Central memory CD8-positive, alpha-beta T cell (primary cell): ENCODE data around the gene PSME2.
"Not testable (repeated sequence)": the region's sequence is repeated elsewhere in the genome, so short reads cannot be mapped to it uniquely, and the experiment has no call there.

Source experiments
- ATAC-seq: fragments of 150-1000 bp; cut with Tn5 transposase; replicated peaks from 2 replicates; pipeline ENCODE4 v1.10.0; 2022; ENCODE audit warnings: mild to moderate bottlenecking, moderate FRiP score, moderate number of reproducible peaks; ENCODE audit not compliant: poor library complexity, severe bottlenecking; ENCODE audit errors: extremely low read depth
- DNase-seq, 2 donors: peaks; one replicate each; pipeline ENCODE4 v3.0.0; 2021; ENCODE audit warnings: low spot score in 2 of 2
- H3K27ac Mint-ChIP-seq: one replicate; pipeline ENCODE4 v1.8.0; 2022; ENCODE audit warnings: low read depth, mild to moderate bottlenecking, moderate library complexity, mixed read lengths
- H3K27me3 Mint-ChIP-seq: one replicate; pipeline ENCODE4 v1.8.0; 2022; ENCODE audit warnings: mixed read lengths
- H3K36me3 Mint-ChIP-seq: one replicate; pipeline ENCODE4 v1.8.0; 2022; ENCODE audit warnings: mild to moderate bottlenecking, moderate library complexity, mixed read lengths; ENCODE audit not compliant: insufficient read depth
- H3K4me1 Mint-ChIP-seq: one replicate; pipeline ENCODE4 v1.8.0; 2022; ENCODE audit warnings: mixed read lengths
- H3K4me3 Mint-ChIP-seq: one replicate; pipeline ENCODE4 v1.8.0; 2022; ENCODE audit warnings: mild to moderate bottlenecking, moderate library complexity, mixed read lengths
- H3K9me3 Mint-ChIP-seq: one replicate; pipeline ENCODE4 v1.8.0; 2022; ENCODE audit warnings: mixed read lengths

The PSME2 gene

DNA sequence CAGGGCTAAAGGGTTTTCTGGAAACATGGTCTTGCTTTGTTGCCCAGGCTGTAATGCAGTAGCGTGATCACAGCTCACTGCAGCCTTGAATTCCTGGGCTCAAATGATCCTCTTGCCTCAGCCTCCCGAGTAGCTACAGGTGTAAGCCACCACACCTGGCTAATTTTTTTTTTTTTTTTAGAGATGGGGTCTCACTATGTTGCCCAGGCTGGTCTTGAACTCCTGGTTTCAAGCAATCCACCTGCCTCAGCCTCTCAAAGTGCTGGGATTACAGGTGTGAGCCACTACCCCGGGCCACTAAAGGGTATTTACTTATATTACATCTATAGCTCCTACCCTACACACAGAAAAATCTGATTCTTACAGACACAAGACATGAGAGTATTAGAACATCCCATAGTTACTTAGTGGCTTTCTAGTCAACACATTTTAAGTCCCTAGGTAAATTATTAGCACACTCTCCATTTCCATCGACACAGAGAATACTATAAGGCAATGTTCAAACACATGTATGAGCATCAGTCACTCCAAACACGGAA lies 38.0 kb downstream of the PSME2 start:
- peak overlapping the region; percentile 71 for H3K27ac Mint-ChIP-seq
- no peaks in the 10 kb centered on the region for H3K27me3 Mint-ChIP-seq
- H3K36me3 Mint-ChIP-seq, result peaks cover under 1% of the 10 kb centered on the region
- ATAC-seq (no peak), DNase-seq (no peak)
- no peak overlapping the region for H3K4me3 Mint-ChIP-seq
- H3K4me1 Mint-ChIP-seq, result peaks cover 7% of the 10 kb centered on the region
- H3K9me3 Mint-ChIP-seq, result no peaks in the 10 kb centered on the region

DNA sequence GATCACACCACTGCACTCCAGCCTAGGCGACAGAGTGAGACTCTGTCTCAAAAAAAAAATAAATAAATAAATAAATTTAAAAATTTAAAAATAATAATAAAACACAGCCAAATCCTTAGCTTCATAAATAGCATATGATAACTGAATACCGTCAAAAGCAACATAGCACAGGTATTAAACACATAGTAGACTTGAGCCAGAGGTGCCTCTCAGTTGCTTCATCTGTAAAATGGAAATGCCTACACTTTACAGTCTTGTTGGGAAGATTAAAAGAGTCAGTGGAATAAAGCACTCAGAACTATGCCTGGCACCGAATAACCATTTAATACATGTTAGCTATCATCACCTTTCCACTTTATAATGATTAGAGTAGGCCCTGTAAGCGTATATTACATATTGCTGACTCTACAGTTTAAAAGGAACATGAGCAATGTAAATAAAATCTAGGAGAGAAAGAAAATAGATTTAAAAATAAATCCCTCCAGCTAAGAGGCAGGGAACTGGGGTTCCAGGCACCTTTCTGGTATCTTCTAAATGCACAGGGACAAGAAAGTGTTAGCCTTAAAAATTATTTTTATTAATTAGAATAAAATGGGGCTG lies 39.6 kb downstream of the PSME2 start:
- Mint-ChIP-seq H3K36me3 (peaks cover 5% of the 10 kb centered on the region), H3K9me3 (no peaks in the 10 kb centered on the region), H3K27ac (no peak overlapping the region), H3K4me1 (peaks cover 7% of the 10 kb centered on the region), H3K27me3 (no peaks in the 10 kb centered on the region), H3K4me3 (no peak overlapping the region)
- DNase-seq (no peak), ATAC-seq (no peak)

DNA sequence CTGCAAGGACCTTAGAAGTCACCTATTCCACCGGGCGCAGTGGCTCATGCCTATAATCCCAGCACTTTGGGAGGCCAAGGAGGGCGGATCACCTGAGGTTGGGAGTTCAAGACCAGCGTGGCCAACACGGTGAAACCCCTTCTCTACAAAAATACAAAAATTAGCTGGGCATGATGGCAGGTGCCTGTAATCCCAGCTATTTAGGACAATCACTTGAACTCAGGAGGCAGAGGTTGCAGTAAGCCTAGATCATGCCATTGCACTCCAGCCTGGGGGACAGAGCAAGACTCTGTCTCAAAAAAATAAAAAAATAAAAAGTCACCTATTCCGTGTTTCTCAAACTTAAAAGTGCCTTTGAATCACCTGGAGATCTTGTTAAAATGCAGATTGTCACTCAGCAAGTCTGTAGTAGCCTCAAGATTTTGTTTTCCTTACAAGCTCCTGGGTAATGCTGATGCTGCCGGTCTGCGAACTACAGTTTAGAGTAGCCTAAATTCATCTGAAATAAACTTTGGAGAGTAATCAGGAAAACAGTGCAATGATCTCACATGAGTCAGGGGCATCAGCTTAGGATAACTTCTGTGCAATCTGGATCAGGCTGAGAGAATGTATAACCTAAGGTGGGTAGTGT lies 40.7 kb downstream of the PSME2 start:
- H3K4me1 Mint-ChIP-seq, ATAC-seq, H3K4me3 Mint-ChIP-seq, H3K36me3 Mint-ChIP-seq, H3K9me3 Mint-ChIP-seq, H3K27me3 Mint-ChIP-seq, DNase-seq, H3K27ac Mint-ChIP-seq: not testable (repeated sequence)

GRCh38 chr14:24103451-24103850 lies 43.0 kb downstream of the PSME2 start:
- H3K4me1 Mint-ChIP-seq, result peaks cover 4% of the 10 kb centered on the region
- peaks cover 7% of the 10 kb centered on the region for H3K36me3 Mint-ChIP-seq
- H3K9me3 Mint-ChIP-seq, result no peaks in the 10 kb centered on the region
- DNase-seq (no peak), ATAC-seq (no peak)
- H3K27ac Mint-ChIP-seq, result no peak overlapping the region
- no peak overlapping the region for H3K4me3 Mint-ChIP-seq
- no peaks in the 10 kb centered on the region for H3K27me3 Mint-ChIP-seq

- Mint-ChIP-seq H3K4me1 (peaks cover 4% of the 10 kb centered on the region), H3K36me3 (peaks cover 8% of the 10 kb centered on the region), H3K27ac (no peak overlapping the region), H3K9me3 (no peaks in the 10 kb centered on the region), H3K4me3 (no peak overlapping the region), H3K27me3 (no peaks in the 10 kb centered on the region)
- ATAC-seq, result no peak
- no peak for DNase-seq
Measured at GRCh38 chr14:24102357-24103048, 43.9 kb downstream of the PSME2 start.

DNA sequence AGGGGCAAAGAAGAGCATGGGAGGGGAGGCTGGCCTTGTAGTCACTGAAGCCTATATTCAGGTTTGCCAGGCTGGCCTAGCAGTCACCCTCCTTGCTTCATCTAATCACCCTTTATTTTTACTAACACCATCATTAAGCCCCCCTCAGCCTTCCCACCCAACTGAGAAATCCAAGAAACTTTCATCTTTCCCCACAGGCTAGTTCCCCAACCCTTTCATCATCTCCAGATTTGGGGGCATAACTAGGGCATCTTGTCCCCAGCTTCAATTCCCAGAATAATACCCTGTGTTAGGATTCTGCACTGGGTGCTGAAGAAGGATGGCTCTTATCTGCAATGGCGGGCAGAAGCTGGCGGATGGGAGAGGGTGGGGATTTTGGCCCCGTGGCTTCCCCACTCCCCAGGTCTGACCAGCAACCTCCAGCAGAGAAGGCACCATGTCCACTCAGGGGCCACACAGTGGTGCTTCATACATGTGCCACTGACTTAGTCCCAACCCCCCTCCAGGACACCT lies 45.4 kb downstream of the PSME2 start:
- no peaks in the 10 kb centered on the region for H3K9me3 Mint-ChIP-seq
- no peaks in the 10 kb centered on the region for H3K27me3 Mint-ChIP-seq
- no peak for DNase-seq
- peaks cover 11% of the 10 kb centered on the region for H3K36me3 Mint-ChIP-seq
- no peak for ATAC-seq
- H3K4me3 Mint-ChIP-seq, result no peak overlapping the region
- H3K4me1 Mint-ChIP-seq, result peaks cover 10% of the 10 kb centered on the region
- no peak overlapping the region for H3K27ac Mint-ChIP-seq

GRCh38 chr14:24100197-24100981 lies 46.0 kb downstream of the PSME2 start:
- H3K27ac Mint-ChIP-seq, result peak overlapping the region; percentile 61
- H3K4me3 Mint-ChIP-seq, result no peak overlapping the region
- peaks cover 11% of the 10 kb centered on the region for H3K36me3 Mint-ChIP-seq
- peaks cover 16% of the 10 kb centered on the region for H3K4me1 Mint-ChIP-seq
- DNase-seq (no peak), ATAC-seq (no peak)
- H3K9me3 Mint-ChIP-seq, result no peaks in the 10 kb centered on the region
- H3K27me3 Mint-ChIP-seq, result no peaks in the 10 kb centered on the region

DNA sequence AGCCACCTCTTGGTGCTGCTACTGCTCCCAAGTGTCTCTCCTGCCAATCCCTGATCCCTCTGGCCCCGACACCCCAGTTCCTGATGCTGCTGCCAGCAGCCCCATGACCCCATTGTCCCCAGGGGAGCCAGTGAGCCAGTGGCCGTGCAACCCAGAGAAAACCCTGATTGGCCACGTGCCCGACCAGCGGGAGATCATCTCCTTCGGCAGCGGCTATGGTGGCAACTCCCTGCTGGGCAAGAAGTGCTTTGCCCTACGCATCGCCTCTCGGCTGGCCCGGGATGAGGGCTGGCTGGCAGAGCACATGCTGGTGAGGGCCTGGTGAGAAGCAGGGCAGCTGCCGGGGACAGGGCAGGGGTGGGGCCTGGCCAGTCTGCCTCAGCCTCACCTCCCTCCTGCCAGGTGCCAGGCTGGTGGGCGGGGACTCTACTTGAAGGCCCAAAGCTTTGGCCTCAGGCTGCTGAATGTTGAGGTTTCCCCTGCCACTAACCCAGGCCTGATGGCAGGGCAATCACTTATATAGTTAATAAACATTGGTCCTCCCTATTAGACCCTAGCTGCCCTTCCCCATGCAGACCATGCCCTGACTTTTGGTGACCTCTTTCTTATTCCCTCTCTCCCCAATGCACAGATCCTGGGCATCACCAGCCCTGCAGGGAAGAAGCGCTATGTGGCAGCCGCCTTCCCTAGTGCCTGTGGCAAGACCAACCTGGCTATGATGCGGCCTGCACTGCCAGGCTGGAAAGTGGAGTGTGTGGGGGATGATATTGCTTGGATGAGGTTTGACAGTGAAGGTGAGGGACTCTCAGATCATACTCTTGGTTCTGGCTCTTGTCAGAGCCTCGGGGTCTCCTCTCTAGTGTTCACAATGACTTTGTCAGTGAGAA lies 47.2 kb downstream of the PSME2 start:
- DNase-seq, result no peak
- H3K27me3 Mint-ChIP-seq, result no peaks in the 10 kb centered on the region
- peaks cover 16% of the 10 kb centered on the region for H3K36me3 Mint-ChIP-seq
- no peak overlapping the region for H3K4me3 Mint-ChIP-seq
- peak overlapping the region; percentile 61 for H3K27ac Mint-ChIP-seq
- H3K4me1 Mint-ChIP-seq, result peaks cover 27% of the 10 kb centered on the region
- ATAC-seq, result no peak
- no peaks in the 10 kb centered on the region for H3K9me3 Mint-ChIP-seq

GRCh38 chr14:24098229-24098926 lies 48.0 kb downstream of the PSME2 start:
- Mint-ChIP-seq H3K9me3 (no peaks in the 10 kb centered on the region), H3K27me3 (no peaks in the 10 kb centered on the region), H3K4me3 (no peak overlapping the region), H3K4me1 (peaks cover 31% of the 10 kb centered on the region), H3K36me3 (peaks cover 16% of the 10 kb centered on the region), H3K27ac (no peak overlapping the region)
- ATAC-seq (no peak), DNase-seq (no peak)

DNA sequence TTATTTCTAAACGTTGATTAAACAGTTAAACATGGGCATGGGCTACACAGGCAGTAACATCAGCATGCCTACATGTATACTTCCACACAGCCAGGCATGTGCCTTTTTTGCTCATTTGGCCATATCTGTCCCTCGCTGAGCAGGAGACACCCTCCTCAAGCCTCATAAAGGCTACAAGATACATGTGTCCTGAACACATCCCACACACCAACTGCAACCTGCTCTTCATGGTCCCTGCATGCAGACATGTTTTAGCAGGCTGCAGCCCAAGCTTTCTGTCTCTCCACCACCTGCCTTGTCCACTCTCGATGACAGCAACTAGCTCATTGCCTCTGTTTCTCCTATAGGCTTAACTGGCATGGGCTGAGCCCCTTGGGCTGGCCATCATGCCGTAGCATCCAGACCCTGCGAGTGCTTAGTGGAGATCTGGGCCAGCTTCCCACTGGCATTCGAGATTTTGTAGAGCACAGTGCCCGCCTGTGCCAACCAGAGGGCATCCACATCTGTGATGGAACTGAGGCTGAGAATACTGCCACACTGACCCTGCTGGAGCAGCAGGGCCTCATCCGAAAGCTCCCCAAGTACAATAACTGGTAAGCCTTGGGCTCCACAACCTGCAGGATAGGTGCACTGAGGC lies 49.7 kb downstream of the PSME2 start:
- H3K27me3 Mint-ChIP-seq, result no peaks in the 10 kb centered on the region
- H3K27ac Mint-ChIP-seq, result no peak overlapping the region
- peak overlapping the region; percentile 32 for H3K4me3 Mint-ChIP-seq
- peaks cover 36% of the 10 kb centered on the region for H3K4me1 Mint-ChIP-seq
- H3K9me3 Mint-ChIP-seq, result no peaks in the 10 kb centered on the region
- no peak for DNase-seq
- no peak for ATAC-seq
- H3K36me3 Mint-ChIP-seq, result peaks cover 11% of the 10 kb centered on the region
